Right cardiac atrium (tissue), 5 donors: ENCODE results near the gene GP5. TPM values are rescaled to one million over a fixed set of nuclear protein-coding genes. Genes with fewer than 3 reads are reported as not detected.

Experiments
- ATAC-seq, 2 donors: fragments of 200-7000 bp; cut with Tn5 transposase; one replicate each; pipeline versions ENCODE4 v1.8.0 to v1.9.1; 2020; ENCODE audit warnings: moderate library complexity in 2 of 2, mild to moderate bottlenecking in 1 of 2
- DNase-seq, 3 donors: peaks; one replicate each; pipeline ENCODE4 v3.0.0-alpha.2; 2020
- H3K27ac ChIP-seq: one replicate; pipeline ENCODE4 v1.5.1; 2013; ENCODE audit warnings: mild to moderate bottlenecking, low read length, control low read depth, moderate library complexity
- H3K27me3 ChIP-seq: one replicate; pipeline ENCODE4 v1.6.1; 2013; ENCODE audit not compliant: control insufficient read depth, insufficient read depth
- H3K4me1 ChIP-seq: one replicate; pipeline ENCODE4 v1.6.1; 2013; ENCODE audit warnings: low read length; ENCODE audit not compliant: control insufficient read depth, insufficient read depth
- H3K4me3 ChIP-seq: one replicate; pipeline ENCODE4 v1.5.1; 2013; ENCODE audit warnings: low read length, control low read depth
- H3K9me3 ChIP-seq: one replicate; pipeline ENCODE4 v1.6.1; 2013; ENCODE audit warnings: low read length; ENCODE audit not compliant: control insufficient read depth
- WGBS: extraction: QIAGEN DNeasy Blood & Tissue Kit; methylation state at CpG from one replicate; pipeline ENCODE4 v1.1.7; 2013; 5-methylcytosine and 5-hydroxymethylcytosine counted together
- intact Hi-C, 4 donors: fragments of 100-400 bp; cut with DNase I; formaldehyde crosslinking; loops; one replicate each; pipeline versions ENCODE4 v1.11.0 to v1.14.0; 2022 to 2023
- long read RNA-seq, 4 donors: library from polyadenylated mRNA; unstranded; transcript quantifications; one replicate each; pipeline ENCODE4 v2.0.0, GENCODE V29; 2020 to 2021
- polyA plus RNA-seq: library from polyadenylated mRNA; stranded (reverse); fragments of 200-250 nt; gene quantifications from one replicate; pipeline ENCODE4 v1.2.3, GENCODE V29; 2013
- total RNA-seq, 4 donors: library from RNA; stranded (reverse); fragmentation: NEBNext Ultra II Directional; extraction: Animal tissue kit (Norgen Biotek cat#: 25700); gene quantifications; one replicate each; pipeline ENCODE4 v1.2.1, GENCODE V29; 2021
- donor health status: healthy with polysubstance abuse.
- donor health status: DM: no; HTN: yes; CAD: no.
- donor health status: DM: no; HTN: no; CAD: no.
- donor health status: DM: no; HTN: yes; CAD: no; lungs with severe emphysema.
- donor health status: DM: yes; HTN: yes; CAD: no.

The GP5 gene, protein sequence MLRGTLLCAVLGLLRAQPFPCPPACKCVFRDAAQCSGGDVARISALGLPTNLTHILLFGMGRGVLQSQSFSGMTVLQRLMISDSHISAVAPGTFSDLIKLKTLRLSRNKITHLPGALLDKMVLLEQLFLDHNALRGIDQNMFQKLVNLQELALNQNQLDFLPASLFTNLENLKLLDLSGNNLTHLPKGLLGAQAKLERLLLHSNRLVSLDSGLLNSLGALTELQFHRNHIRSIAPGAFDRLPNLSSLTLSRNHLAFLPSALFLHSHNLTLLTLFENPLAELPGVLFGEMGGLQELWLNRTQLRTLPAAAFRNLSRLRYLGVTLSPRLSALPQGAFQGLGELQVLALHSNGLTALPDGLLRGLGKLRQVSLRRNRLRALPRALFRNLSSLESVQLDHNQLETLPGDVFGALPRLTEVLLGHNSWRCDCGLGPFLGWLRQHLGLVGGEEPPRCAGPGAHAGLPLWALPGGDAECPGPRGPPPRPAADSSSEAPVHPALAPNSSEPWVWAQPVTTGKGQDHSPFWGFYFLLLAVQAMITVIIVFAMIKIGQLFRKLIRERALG
- total RNA-seq, result not detected
- polyA plus RNA-seq, result 0.07 TPM
- long read RNA-seq, donor 1, result 0 reads
- long read RNA-seq, donor 2, result 0 reads
- long read RNA-seq, donor 3, result 0 reads
- long read RNA-seq, donor 4, result 0 reads

- WGBS, result 53% methylated on average over 2 of the region's 2 CpGs
Measured at GRCh38 chr3:194399166-194399565, at the start of gene GP5. Gene GP5, minus strand, starts transcription at chr3:194399266. Its CDS starts 984 bp downstream, at chr3:194398282.

GRCh38 chr3:194447657-194448056, 48.6 kb upstream of the GP5 start:
- 100% methylated on average over 1 of the region's 1 CpG for WGBS

More at GRCh38 chr3:194399166-194399565, at the start of gene GP5:
- intact Hi-C loops, result no loop called here
- no peak within 1 kb of the TSS for H3K27ac ChIP-seq
- H3K9me3 ChIP-seq, result no peaks in the 10 kb centered on the region
- H3K27me3 ChIP-seq, result no peaks in the 10 kb centered on the region
- H3K4me3 ChIP-seq, result no peak within 1 kb of the TSS
- no peaks in the 10 kb centered on the region for H3K4me1 ChIP-seq
- no peak for DNase-seq
- no peak for ATAC-seq

DNA sequence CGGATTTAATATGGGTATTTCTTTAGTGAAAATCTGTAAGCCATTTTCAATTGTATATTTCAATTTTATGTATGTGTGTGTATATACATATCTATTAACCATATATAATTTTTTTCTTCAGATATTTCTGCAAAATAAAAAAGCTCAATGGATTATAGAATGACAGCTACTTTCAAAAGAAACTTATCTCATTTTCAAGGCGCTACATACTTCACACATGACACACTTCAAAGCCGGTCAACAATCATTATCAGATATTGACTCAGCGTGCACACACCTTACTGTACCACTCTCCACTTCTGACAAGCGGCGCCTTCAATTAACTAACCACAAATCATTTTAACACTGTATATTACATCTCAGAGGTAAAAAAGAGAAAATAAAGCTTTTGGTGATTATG, 48.1 kb upstream of the GP5 start:
- no peak overlapping the region for H3K27ac ChIP-seq
- 83% methylated on average over 6 of the region's 6 CpGs for WGBS
- H3K9me3 ChIP-seq, result no peaks in the 10 kb centered on the region
- intact Hi-C loops, result no loop called here
- H3K4me3 ChIP-seq, result no peak overlapping the region
- no peaks in the 10 kb centered on the region for H3K4me1 ChIP-seq
- ATAC-seq (no peak), DNase-seq (no peak)
- H3K27me3 ChIP-seq, result no peaks in the 10 kb centered on the region

More at GRCh38 chr3:194447657-194448056, 48.6 kb upstream of the GP5 start:
- no peaks in the 10 kb centered on the region for H3K4me1 ChIP-seq
- ATAC-seq, result no peak
- H3K9me3 ChIP-seq, result no peaks in the 10 kb centered on the region
- DNase-seq, result no peak
- intact Hi-C loops, result no loop called here
- no peak overlapping the region for H3K4me3 ChIP-seq
- H3K27me3 ChIP-seq, result no peaks in the 10 kb centered on the region
- no peak overlapping the region for H3K27ac ChIP-seq

DNA sequence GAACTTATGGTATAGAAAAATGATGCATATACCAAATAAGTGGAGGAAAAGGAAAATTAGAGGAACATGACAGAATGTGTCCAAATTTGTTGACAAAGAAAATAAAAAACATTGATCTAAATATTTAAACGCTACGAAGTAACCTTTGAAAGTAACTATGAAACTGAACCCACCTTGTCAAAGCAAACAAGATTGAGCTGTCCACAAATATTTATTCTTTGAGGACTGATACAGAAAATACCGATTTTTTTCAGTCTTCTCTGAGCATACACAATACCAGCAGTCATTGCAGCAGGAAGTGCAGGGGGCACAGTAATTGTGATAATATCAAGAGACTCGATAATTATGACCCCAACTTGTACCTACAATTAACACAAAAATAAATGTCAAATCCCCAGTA, 47.7 kb upstream of the GP5 start:
- intact Hi-C loops, result no loop called here
- H3K27me3 ChIP-seq, result no peaks in the 10 kb centered on the region
- H3K4me3 ChIP-seq, result no peak overlapping the region
- no peak overlapping the region for H3K27ac ChIP-seq
- DNase-seq, result no peak
- WGBS, result 81% methylated on average over 4 of the region's 4 CpGs
- no peaks in the 10 kb centered on the region for H3K4me1 ChIP-seq
- no peak for ATAC-seq
- H3K9me3 ChIP-seq, result no peaks in the 10 kb centered on the region

GRCh38 chr3:194446172-194446571, 47.1 kb upstream of the GP5 start:
- DNase-seq (no peak), ATAC-seq (no peak)
- WGBS, result 92% methylated on average over 13 of the region's 13 CpGs
- Histone ChIP-seq H3K4me3 (no peak overlapping the region), H3K27me3 (no peaks in the 10 kb centered on the region), H3K27ac (no peak overlapping the region), H3K9me3 (no peaks in the 10 kb centered on the region), H3K4me1 (no peaks in the 10 kb centered on the region)
- intact Hi-C loops, result no loop called here

DNA sequence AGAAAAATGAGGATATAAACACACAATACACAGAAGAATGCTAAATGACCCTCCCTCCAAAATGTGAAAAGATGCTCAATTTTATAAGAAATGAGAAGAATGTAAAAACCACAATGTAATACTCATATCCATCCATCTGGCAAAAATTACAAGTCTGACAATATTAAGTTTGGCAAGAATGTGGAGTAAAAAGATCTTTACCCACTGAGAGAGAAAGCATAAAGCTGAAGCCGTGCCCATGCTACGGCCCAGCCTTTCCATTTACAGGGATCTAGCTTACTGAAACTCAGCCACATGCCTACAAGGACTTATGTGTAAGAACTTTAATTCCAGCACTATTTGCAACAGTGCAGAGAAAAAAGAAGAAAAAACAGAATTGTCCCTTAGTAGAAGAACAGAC, 44.8 kb upstream of the GP5 start:
- Histone ChIP-seq H3K9me3 (no peaks in the 10 kb centered on the region), H3K4me3 (no peak overlapping the region), H3K4me1 (no peaks in the 10 kb centered on the region), H3K27ac (no peak overlapping the region), H3K27me3 (no peaks in the 10 kb centered on the region)
- no peak for DNase-seq
- intact Hi-C loops, result no loop called here
- 91% methylated on average over 2 of the region's 2 CpGs for WGBS
- ATAC-seq, result no peak

DNA sequence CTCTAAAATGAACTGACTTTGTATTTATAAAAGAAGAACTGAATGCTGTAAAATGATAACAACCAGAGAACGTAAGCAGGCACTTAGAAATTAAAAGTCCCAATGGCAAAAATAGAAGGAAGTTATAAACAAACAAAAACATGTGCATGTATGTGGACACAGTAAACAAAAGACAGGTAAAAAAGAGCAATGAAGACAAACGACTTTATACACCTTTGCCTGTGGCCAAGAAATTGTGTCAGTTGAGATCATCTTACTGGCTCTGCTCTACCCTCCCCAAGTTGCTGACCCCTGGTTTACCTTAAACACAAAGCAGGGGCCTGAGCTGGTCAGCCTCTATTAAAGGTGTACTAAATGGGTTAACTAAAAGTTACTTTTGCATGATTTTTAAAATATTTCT, 41.7 kb upstream of the GP5 start:
- DNase-seq (no peak), ATAC-seq (no peak)
- Histone ChIP-seq H3K9me3 (no peaks in the 10 kb centered on the region), H3K27ac (no peak overlapping the region), H3K27me3 (no peaks in the 10 kb centered on the region), H3K4me1 (no peaks in the 10 kb centered on the region), H3K4me3 (no peak overlapping the region)
- intact Hi-C loops, result no loop called here
- WGBS, result 60% methylated on average over 2 of the region's 2 CpGs

GRCh38 chr3:194439881-194440550, 41.0 kb upstream of the GP5 start:
- Histone ChIP-seq H3K4me3 (no peak overlapping the region), H3K4me1 (no peaks in the 10 kb centered on the region), H3K27me3 (no peaks in the 10 kb centered on the region), H3K9me3 (no peaks in the 10 kb centered on the region), H3K27ac (no peak overlapping the region)
- intact Hi-C loops, result no loop called here
- no peak for DNase-seq
- ATAC-seq, result no peak
- 69% methylated on average over 6 of the region's 6 CpGs for WGBS

GRCh38 chr3:194434503-194434902, 35.4 kb upstream of the GP5 start:
- intact Hi-C loops, result no loop called here
- H3K4me1 ChIP-seq, result no peaks in the 10 kb centered on the region
- no peak overlapping the region for H3K27ac ChIP-seq
- DNase-seq, result no peak
- WGBS, result 91% methylated on average over 3 of the region's 3 CpGs
- no peaks in the 10 kb centered on the region for H3K27me3 ChIP-seq
- H3K9me3 ChIP-seq, result no peaks in the 10 kb centered on the region
- no peak overlapping the region for H3K4me3 ChIP-seq
- ATAC-seq, result no peak

- no peak for ATAC-seq
- no peaks in the 10 kb centered on the region for H3K4me1 ChIP-seq
- intact Hi-C loops, result no loop called here
- no peak for DNase-seq
- H3K27me3 ChIP-seq, result no peaks in the 10 kb centered on the region
- no peak overlapping the region for H3K27ac ChIP-seq
- no peak overlapping the region for H3K4me3 ChIP-seq
- no peaks in the 10 kb centered on the region for H3K9me3 ChIP-seq
- 65% methylated on average over 5 of the region's 5 CpGs for WGBS
Measured at GRCh38 chr3:194431554-194431953, 32.5 kb upstream of the GP5 start.

DNA sequence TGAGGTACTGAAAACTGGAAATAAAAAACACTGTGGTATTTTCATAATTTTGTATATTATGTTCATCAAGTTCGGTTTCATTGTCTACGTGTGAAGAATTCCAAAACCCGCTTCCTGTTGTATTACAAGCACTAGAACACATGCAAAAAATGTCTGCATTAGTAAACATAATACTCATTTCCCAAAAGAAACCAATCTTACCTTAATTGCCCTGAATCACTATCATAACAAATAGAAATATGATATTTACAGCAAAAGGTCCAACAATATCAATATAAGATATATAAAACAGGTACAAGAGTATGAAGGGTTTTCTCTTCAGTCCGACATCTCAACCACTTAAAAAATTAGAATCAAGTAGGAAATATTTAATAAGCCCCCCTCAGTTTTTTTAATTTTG, 26.3 kb upstream of the GP5 start:
- DNase-seq (no peak), ATAC-seq (no peak)
- WGBS, result 93% methylated on average over 4 of the region's 4 CpGs
- Histone ChIP-seq H3K4me3 (no peak overlapping the region), H3K27ac (no peak overlapping the region), H3K4me1 (no peaks in the 10 kb centered on the region), H3K9me3 (no peaks in the 10 kb centered on the region), H3K27me3 (no peaks in the 10 kb centered on the region)
- intact Hi-C loops, result no loop called here
